ENCODE data around the gene SCGB2A2.

The SCGB2A2 gene

GRCh38 chr11:62309991-62310390 is 40.0 kb downstream of the SCGB2A2 start:
- DNase-seq (ENCODE audit: extremely low spot score): no peak
- TF ChIP-seq, protein P1, sequence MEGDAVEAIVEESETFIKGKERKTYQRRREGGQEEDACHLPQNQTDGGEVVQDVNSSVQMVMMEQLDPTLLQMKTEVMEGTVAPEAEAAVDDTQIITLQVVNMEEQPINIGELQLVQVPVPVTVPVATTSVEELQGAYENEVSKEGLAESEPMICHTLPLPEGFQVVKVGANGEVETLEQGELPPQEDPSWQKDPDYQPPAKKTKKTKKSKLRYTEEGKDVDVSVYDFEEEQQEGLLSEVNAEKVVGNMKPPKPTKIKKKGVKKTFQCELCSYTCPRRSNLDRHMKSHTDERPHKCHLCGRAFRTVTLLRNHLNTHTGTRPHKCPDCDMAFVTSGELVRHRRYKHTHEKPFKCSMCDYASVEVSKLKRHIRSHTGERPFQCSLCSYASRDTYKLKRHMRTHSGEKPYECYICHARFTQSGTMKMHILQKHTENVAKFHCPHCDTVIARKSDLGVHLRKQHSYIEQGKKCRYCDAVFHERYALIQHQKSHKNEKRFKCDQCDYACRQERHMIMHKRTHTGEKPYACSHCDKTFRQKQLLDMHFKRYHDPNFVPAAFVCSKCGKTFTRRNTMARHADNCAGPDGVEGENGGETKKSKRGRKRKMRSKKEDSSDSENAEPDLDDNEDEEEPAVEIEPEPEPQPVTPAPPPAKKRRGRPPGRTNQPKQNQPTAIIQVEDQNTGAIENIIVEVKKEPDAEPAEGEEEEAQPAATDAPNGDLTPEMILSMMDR (IDR thresholded peaks at IDR 0.05; ENCODE audit: control extremely low read depth, extremely low read depth, low read depth, missing control alignments): no peak
- ChIA-PET CTCF (interaction anchor here (1.1 to 2.4 kb wide), 5 partner anchors 12 to 411 kb away, joined by 3 to 25 read pairs (median 4); no protein-coding TSS in a partner anchor), POLR2A (no interaction called here)

DNA sequence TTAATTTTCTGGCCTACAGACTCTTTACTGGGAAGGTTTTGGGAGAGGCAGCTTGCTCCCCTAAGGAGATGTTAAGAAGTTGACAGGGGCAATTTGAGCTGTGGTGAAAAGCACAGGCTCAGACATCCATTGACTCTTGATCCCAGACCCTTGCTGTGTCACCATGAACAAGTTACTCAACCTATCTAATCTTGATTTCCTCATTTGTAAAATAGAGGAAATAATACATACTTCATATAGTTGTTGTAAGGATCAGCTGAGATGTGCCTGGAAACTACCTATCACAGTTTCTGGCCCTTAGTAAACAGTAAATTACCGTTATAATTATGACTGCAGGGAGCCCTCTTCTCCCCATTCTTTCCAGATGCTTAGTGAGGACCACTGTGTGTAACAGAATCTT is 45.5 kb downstream of the SCGB2A2 start:
- CTCF ChIA-PET: interaction anchor here (1.1 to 1.6 kb wide), 5 partner anchors 8 to 234 kb away, joined by 3 to 4 read pairs (median 3); no protein-coding TSS in a partner anchor

DNA sequence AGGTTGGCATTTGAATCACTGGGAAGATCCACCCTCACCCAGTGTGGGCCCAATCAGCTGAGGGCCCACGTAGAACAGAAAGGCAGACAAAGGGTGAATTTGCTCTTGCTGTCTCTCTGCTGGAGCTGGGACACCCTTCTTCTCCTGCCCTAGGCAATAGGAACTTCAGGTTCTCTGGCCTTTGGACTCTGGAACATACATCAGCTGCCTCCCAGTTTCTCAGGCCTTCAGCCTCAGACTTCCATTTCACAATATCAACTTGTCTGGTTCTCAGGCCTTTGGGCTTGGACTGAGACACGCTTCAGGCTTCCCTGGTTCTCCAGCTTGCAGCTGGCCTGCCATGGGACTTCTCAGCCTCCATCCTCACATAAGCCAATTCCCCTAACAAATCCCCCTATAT is 52.6 kb downstream of the SCGB2A2 start:
- TF ChIP-seq, protein P1 (IDR thresholded peaks at IDR 0.05; ENCODE audit: control extremely low read depth, extremely low read depth, low read depth, missing control alignments): no peak
- DNase-seq (ENCODE audit: extremely low spot score): no peak
- CTCF ChIA-PET: interaction anchor here (0.8 to 3.6 kb wide), 10 partner anchors 7 to 452 kb away, joined by 3 to 19 read pairs (median 4); partner anchors contain the start of gene ASRGL1
- POLR2A ChIA-PET: no interaction called here

More for the DNA sequence above, 45.5 kb downstream of the SCGB2A2 start:
- no peak for DNase-seq (ENCODE audit: extremely low spot score)
- POLR2A ChIA-PET: no interaction called here
- TF ChIP-seq, protein P1 (IDR thresholded peaks at IDR 0.05; ENCODE audit: control extremely low read depth, extremely low read depth, low read depth, missing control alignments): no peak
